ENCODE data around the gene RGS21.

- no peak for TF ChIP-seq CTCF (conservative IDR thresholded peaks at IDR 0.05; ENCODE audit: low read depth, low read length)
- no peak for TF ChIP-seq EZH2 (IDR thresholded peaks at IDR 0.05; ENCODE audit: low read length, unreplicated experiment)
These were observed 48.2 kb upstream of the RGS21 start for GRCh38 chr1:192268468-192269052.
